HepG2 (cell line): ENCODE results near the gene ANKS4B. TPM values are rescaled to one million over a fixed set of nuclear protein-coding genes. Genes with fewer than 3 reads are reported as not detected.

Experiments used
- ATF7 ChIP-seq, 2 experiments: fragments of 450-650 bp in 1 of 2; sonication (generic) in 1 of 2; formaldehyde crosslinking in 1 of 2; IDR thresholded peaks; 2 replicates each; pipeline versions ENCODE4 v1.4.0 to v1.6.1; 2016 to 2020; ENCODE audit warnings: antibody characterized with exemption in 1 of 2, mild to moderate bottlenecking in 1 of 2, missing genetic modification reagents in 1 of 2
- HOXA9 ChIP-seq: sonication (generic); formaldehyde crosslinking; IDR thresholded peaks from 2 replicates; pipeline ENCODE4 v1.8.1; 2022; ENCODE audit warnings: missing genetic modification reagents, mild to moderate bottlenecking, moderate library complexity, borderline replicate concordance
- JUND ChIP-seq: sonication (generic); formaldehyde crosslinking; IDR thresholded peaks from 2 replicates; pipeline ENCODE4 v1.8.0; 2022; ENCODE audit warnings: mild to moderate bottlenecking, missing genetic modification reagents
- NR2F6 ChIP-seq, 2 experiments: IDR thresholded peaks; 2 replicates each; pipeline ENCODE4 v1.6.1; 2016; ENCODE audit warnings: antibody characterized with exemption in 1 of 2, mild to moderate bottlenecking in 1 of 2
- RARG ChIP-seq: sonication (generic); formaldehyde crosslinking; IDR thresholded peaks from 2 replicates; pipeline ENCODE4 v1.4.0; 2020; ENCODE audit warnings: low read depth, mild to moderate bottlenecking, missing genetic modification reagents
- REPIN1 ChIP-seq: sonication (generic); formaldehyde crosslinking; IDR thresholded peaks from 2 replicates; pipeline ENCODE4 v1.8.0; 2022; ENCODE audit warnings: missing genetic modification reagents, low read depth, mild to moderate bottlenecking, borderline replicate concordance
- SIX4 ChIP-seq: sonication (generic); formaldehyde crosslinking; IDR thresholded peaks from 2 replicates; pipeline ENCODE4 v1.4.0; 2020; ENCODE audit warnings: missing genetic modification reagents
- SP5 ChIP-seq: IDR thresholded peaks from 2 replicates; pipeline ENCODE4 v1.6.1; 2016; ENCODE audit warnings: low read depth, borderline replicate concordance
- SPEN ChIP-seq: sonication (generic); formaldehyde crosslinking; IDR thresholded peaks from 2 replicates; pipeline ENCODE4 v1.5.1; 2020; ENCODE audit warnings: low read depth, mild to moderate bottlenecking, missing genetic modification reagents
- TBX2 ChIP-seq: sonication (generic); formaldehyde crosslinking; IDR thresholded peaks from 2 replicates; pipeline ENCODE4 v1.5.0; 2020; ENCODE audit warnings: missing genetic modification reagents, mild to moderate bottlenecking, borderline replicate concordance
- TCF7 ChIP-seq: sonication (generic); IDR thresholded peaks from 2 replicates; pipeline ENCODE4 v1.6.1; 2016; ENCODE audit warnings: antibody characterized with exemption, low read depth
- ZNF3 ChIP-seq: IDR thresholded peaks from 2 replicates; pipeline ENCODE4 v1.7.0; 2017; ENCODE audit warnings: inconsistent platforms
- ZNF350 ChIP-seq: sonication (generic); formaldehyde crosslinking; IDR thresholded peaks from 2 replicates; pipeline ENCODE4 v1.4.0; 2020; ENCODE audit warnings: mild to moderate bottlenecking, low read depth, missing genetic modification reagents, borderline replicate concordance
- ZNF83 ChIP-seq: sonication (generic); formaldehyde crosslinking; IDR thresholded peaks from 2 replicates; pipeline ENCODE4 v1.4.0; 2020; ENCODE audit warnings: missing genetic modification reagents, mild to moderate bottlenecking, borderline replicate concordance
- ZNF879 ChIP-seq: sonication (generic); formaldehyde crosslinking; IDR thresholded peaks from 2 replicates; pipeline ENCODE4 v1.8.1; 2023; ENCODE audit warnings: missing genetic modification reagents
- polyA plus RNA-seq, 8 experiments: library from polyadenylated mRNA; depleted of rRNA in 3 of 8; stranded (reverse) in 7 of 8; unstranded in 1 of 8; fragments of >200 nt; fragmentation: Illumina TruSeq in 4 of 8; extraction: Trizol in 4 of 8; gene quantifications; 2 replicates each; pipeline versions ENCODE4 v1.2.1 to v1.2.3, GENCODE V29; 2011 to 2016; ENCODE audit warnings: low read depth in 4 of 8, missing spikeins in 1 of 8, mixed read lengths in 1 of 8; ENCODE audit not compliant: insufficient read depth in 1 of 8
- total RNA-seq, 5 experiments: library from RNA; depleted of rRNA; stranded (reverse); fragments of >200 nt; fragmentation: Illumina TruSeq; extraction: Trizol; gene quantifications; 2 replicates each; pipeline ENCODE4 v1.2.3, GENCODE V29; 2016; ENCODE audit warnings: low read depth in 1 of 5
- TF ChIP-seq, protein P1 (sequence below): sonication (generic); formaldehyde crosslinking; IDR thresholded peaks from 2 replicates; pipeline ENCODE4 v1.8.0; 2022; ENCODE audit warnings: mild to moderate bottlenecking, missing genetic modification reagents, moderate library complexity
- TF ChIP-seq, protein P2 (sequence below): IDR thresholded peaks from 2 replicates; pipeline ENCODE4 v1.6.1; 2016; ENCODE audit warnings: mild to moderate bottlenecking, missing biosample characterization, missing genetic modification reagents
- TF ChIP-seq, protein P3 (sequence below): IDR thresholded peaks from 2 replicates; pipeline ENCODE4 v1.6.1; 2018; ENCODE audit warnings: missing genetic modification reagents, mild to moderate bottlenecking, missing compliant biosample characterization
- TF ChIP-seq, protein P4 (sequence below): sonication (generic); formaldehyde crosslinking; IDR thresholded peaks from 2 replicates; pipeline ENCODE4 v1.8.0; 2022; ENCODE audit warnings: mild to moderate bottlenecking, missing genetic modification reagents; ENCODE audit not compliant: insufficient replicate concordance
- TF ChIP-seq, protein P5 (sequence below): sonication (generic); formaldehyde crosslinking; IDR thresholded peaks from 2 replicates; pipeline ENCODE4 v1.4.0; 2020; ENCODE audit warnings: mild to moderate bottlenecking, missing genetic modification reagents
- TF ChIP-seq, protein P6 (sequence below): sonication (generic); formaldehyde crosslinking; IDR thresholded peaks from 2 replicates; pipeline ENCODE4 v1.9.0; 2022; ENCODE audit warnings: missing genetic modification reagents, mild to moderate bottlenecking, borderline replicate concordance

Gene ANKS4B
- total and polyA plus RNA-seq, 2 of the 13 experiments (the other 11 are each of a cell fraction or from before 2014, with no cell fraction given): 6.5 to 30.0 TPM

DNA sequence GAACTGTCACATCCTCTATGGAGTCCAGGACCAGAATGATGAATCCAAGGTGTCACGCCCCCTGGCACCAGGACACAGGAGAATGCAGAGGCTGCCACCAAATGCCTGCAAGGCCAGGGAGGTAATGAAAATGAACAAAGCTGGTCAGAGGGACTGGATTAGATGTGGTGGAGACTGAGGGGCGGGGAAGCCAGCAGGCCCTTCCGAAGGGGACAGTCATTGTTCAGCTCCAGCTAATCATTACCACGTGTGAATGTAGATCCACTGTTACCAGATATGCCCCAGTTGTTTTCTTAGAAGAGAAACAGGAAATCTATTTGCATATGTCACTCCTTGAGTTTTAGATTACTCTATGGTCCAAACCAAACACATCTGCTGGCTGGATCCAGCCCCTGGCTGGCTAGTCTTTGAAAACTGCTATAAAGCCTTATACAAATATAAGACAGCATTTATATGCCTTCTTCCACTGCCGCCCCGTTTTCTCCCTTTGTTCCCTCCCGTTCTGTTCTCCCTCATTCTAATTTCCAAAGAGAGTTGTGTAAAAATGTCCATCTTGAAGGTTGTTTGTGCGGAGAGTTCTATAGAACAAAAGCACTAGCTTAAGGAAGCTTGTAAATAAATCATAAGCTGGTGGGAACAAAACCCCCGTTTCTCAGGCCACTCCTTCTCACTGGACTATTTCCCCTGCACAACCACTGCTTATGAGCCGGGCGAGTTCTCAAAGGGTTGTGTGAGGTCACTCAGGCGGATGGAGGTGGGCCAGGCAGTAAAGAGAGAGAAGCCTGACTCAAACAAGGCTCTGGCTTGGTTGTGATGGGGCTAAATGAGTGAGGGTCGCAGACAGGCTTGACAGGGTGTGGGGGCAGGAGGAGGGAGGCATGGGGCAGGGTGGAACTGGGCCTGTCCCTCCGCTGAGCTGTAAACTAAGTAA is 30.4 kb downstream of the ANKS4B start (continued):
- TF ChIP-seq JUND (CRISPR knock-in tag): 0 out of 2 replicates have a peak, but pooled peaks have one; percentile 36
- TF ChIP-seq ZNF3 (CRISPR knock-in tag): no peak
- TF ChIP-seq SIX4: no peak; the same call in 1 of the 2 replicates
- no peak for TF ChIP-seq REPIN1 (CRISPR knock-in tag)
- no peak; the same call in 1 of the 2 replicates for TF ChIP-seq NR2F6 (IDR thresholded peaks at IDR 0.05)
- TF ChIP-seq NR2F6 (CRISPR knock-in tag; IDR thresholded peaks at IDR 0.05): peak; percentile 28; the same call in 1 of the 2 replicates
- TF ChIP-seq HOXA9: no peak
- TF ChIP-seq, protein P1, sequence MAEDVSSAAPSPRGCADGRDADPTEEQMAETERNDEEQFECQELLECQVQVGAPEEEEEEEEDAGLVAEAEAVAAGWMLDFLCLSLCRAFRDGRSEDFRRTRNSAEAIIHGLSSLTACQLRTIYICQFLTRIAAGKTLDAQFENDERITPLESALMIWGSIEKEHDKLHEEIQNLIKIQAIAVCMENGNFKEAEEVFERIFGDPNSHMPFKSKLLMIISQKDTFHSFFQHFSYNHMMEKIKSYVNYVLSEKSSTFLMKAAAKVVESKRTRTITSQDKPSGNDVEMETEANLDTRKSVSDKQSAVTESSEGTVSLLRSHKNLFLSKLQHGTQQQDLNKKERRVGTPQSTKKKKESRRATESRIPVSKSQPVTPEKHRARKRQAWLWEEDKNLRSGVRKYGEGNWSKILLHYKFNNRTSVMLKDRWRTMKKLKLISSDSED (CRISPR knock-in tag): no peak
- TF ChIP-seq, protein P2, sequence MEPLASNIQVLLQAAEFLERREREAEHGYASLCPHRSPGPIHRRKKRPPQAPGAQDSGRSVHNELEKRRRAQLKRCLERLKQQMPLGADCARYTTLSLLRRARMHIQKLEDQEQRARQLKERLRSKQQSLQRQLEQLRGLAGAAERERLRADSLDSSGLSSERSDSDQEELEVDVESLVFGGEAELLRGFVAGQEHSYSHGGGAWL: no peak
- TF ChIP-seq ZNF350 (CRISPR knock-in tag): 0 out of 2 replicates have a peak, but pooled peaks have one; percentile 18
- TF ChIP-seq, protein P3, sequence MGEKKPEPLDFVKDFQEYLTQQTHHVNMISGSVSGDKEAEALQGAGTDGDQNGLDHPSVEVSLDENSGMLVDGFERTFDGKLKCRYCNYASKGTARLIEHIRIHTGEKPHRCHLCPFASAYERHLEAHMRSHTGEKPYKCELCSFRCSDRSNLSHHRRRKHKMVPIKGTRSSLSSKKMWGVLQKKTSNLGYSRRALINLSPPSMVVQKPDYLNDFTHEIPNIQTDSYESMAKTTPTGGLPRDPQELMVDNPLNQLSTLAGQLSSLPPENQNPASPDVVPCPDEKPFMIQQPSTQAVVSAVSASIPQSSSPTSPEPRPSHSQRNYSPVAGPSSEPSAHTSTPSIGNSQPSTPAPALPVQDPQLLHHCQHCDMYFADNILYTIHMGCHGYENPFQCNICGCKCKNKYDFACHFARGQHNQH (CRISPR knock-in tag): no peak; the same call in 1 of the 2 replicates
- TF ChIP-seq, protein P4, sequence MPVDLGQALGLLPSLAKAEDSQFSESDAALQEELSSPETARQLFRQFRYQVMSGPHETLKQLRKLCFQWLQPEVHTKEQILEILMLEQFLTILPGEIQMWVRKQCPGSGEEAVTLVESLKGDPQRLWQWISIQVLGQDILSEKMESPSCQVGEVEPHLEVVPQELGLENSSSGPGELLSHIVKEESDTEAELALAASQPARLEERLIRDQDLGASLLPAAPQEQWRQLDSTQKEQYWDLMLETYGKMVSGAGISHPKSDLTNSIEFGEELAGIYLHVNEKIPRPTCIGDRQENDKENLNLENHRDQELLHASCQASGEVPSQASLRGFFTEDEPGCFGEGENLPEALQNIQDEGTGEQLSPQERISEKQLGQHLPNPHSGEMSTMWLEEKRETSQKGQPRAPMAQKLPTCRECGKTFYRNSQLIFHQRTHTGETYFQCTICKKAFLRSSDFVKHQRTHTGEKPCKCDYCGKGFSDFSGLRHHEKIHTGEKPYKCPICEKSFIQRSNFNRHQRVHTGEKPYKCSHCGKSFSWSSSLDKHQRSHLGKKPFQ (CRISPR knock-in tag): no peak
- TF ChIP-seq, protein P5, sequence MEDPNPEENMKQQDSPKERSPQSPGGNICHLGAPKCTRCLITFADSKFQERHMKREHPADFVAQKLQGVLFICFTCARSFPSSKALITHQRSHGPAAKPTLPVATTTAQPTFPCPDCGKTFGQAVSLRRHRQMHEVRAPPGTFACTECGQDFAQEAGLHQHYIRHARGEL: no peak
- peak; percentile 82 for TF ChIP-seq SP5 (CRISPR knock-in tag)
- TF ChIP-seq TBX2 (CRISPR knock-in tag): peak; percentile 46; the same call in 1 of the 2 replicates
- TF ChIP-seq RARG (CRISPR knock-in tag): no peak
- TF ChIP-seq ZNF879 (CRISPR knock-in tag): 0 out of 2 replicates have a peak, but pooled peaks have one; percentile 26
- TF ChIP-seq, protein P6, sequence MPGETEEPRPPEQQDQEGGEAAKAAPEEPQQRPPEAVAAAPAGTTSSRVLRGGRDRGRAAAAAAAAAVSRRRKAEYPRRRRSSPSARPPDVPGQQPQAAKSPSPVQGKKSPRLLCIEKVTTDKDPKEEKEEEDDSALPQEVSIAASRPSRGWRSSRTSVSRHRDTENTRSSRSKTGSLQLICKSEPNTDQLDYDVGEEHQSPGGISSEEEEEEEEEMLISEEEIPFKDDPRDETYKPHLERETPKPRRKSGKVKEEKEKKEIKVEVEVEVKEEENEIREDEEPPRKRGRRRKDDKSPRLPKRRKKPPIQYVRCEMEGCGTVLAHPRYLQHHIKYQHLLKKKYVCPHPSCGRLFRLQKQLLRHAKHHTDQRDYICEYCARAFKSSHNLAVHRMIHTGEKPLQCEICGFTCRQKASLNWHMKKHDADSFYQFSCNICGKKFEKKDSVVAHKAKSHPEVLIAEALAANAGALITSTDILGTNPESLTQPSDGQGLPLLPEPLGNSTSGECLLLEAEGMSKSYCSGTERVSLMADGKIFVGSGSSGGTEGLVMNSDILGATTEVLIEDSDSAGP (CRISPR knock-in tag): peak; percentile 22; the same call in 1 of the 2 replicates
- no peak for TF ChIP-seq ATF7 (IDR thresholded peaks at IDR 0.05)
- TF ChIP-seq ATF7 (CRISPR knock-in tag; IDR thresholded peaks at IDR 0.05): no peak
- no peak for TF ChIP-seq ZNF83 (CRISPR knock-in tag)
- TF ChIP-seq TCF7: no peak
- 0 out of 2 replicates have a peak, but pooled peaks have one; percentile 51 for TF ChIP-seq SPEN (CRISPR knock-in tag)
